GM12878 (cell line): ENCODE measurements around the gene ETV6. TPM values are rescaled to one million over a fixed set of nuclear protein-coding genes. Genes with fewer than 3 reads are reported as not detected.

Experiments used
- CBX5 ChIP-seq: sonication (generic); IDR thresholded peaks from 2 replicates; pipeline ENCODE4 v1.6.1; 2016; ENCODE audit warnings: low read depth, moderate library complexity, mild to moderate bottlenecking, inconsistent platforms
- GABPA ChIP-seq: IDR thresholded peaks from 2 replicates; pipeline ENCODE4 v1.6.1; 2014; ENCODE audit warnings: antibody characterized with exemption, low read depth, mild to moderate bottlenecking, inconsistent platforms
- IKZF1 ChIP-seq: fragments of 450-650 bp; conservative IDR thresholded peaks from 2 replicates; pipeline ENCODE4 v1.6.1; 2017; ENCODE audit warnings: antibody characterized with exemption, mild to moderate bottlenecking
- IKZF2 ChIP-seq, 2 experiments: fragments of 450-650 bp; IDR thresholded peaks; 2 replicates each; pipeline ENCODE4 v1.6.1; 2017; ENCODE audit warnings: mild to moderate bottlenecking in 2 of 2, moderate library complexity in 2 of 2
- MEF2A ChIP-seq: IDR thresholded peaks from 2 replicates; pipeline ENCODE4 v1.6.1; 2011; ENCODE audit warnings: low read depth, mild to moderate bottlenecking, low read length, moderate library complexity; ENCODE audit not compliant: insufficient read depth
- NFXL1 ChIP-seq: fragments of 450-650 bp; IDR thresholded peaks from 2 replicates; pipeline ENCODE4 v1.6.1; 2017; ENCODE audit warnings: antibody characterized with exemption, mild to moderate bottlenecking, borderline replicate concordance
- POLR2AphosphoS2 ChIP-seq: IDR thresholded peaks from 2 replicates; pipeline ENCODE4 v1.6.1; 2011; ENCODE audit warnings: low read depth, mild to moderate bottlenecking, low read length, improper control_type of control experiment, moderate library complexity
- SMARCA5 ChIP-seq: fragments of 450-650 bp; IDR thresholded peaks from 2 replicates; pipeline ENCODE4 v1.6.1; 2017; ENCODE audit warnings: mild to moderate bottlenecking
- TARDBP ChIP-seq: IDR thresholded peaks from 2 replicates; pipeline ENCODE4 v1.6.1; 2016; ENCODE audit warnings: borderline replicate concordance
- TCF3 ChIP-seq: IDR thresholded peaks from 2 replicates; pipeline ENCODE4 v1.6.1; 2012; ENCODE audit warnings: low read depth, mild to moderate bottlenecking, low read length, borderline replicate concordance; ENCODE audit not compliant: insufficient read depth
- ZBTB4 ChIP-seq: fragments of 450-650 bp; formaldehyde crosslinking; IDR thresholded peaks from 2 replicates; pipeline ENCODE4 v1.4.0; 2022; ENCODE audit warnings: mild to moderate bottlenecking, moderate library complexity
- ZNF384 ChIP-seq: IDR thresholded peaks from 2 replicates; pipeline ENCODE4 v1.6.1; 2012; ENCODE audit warnings: low read depth, mild to moderate bottlenecking, low read length, improper control_type of control experiment, borderline replicate concordance
- ZNF687 ChIP-seq: fragments of 450-650 bp; IDR thresholded peaks from 2 replicates; pipeline ENCODE4 v1.6.1; 2017; ENCODE audit warnings: mild to moderate bottlenecking, moderate library complexity
- ZSCAN29 ChIP-seq: fragments of 450-650 bp; IDR thresholded peaks from 2 replicates; pipeline ENCODE4 v1.6.1; 2017; ENCODE audit warnings: mild to moderate bottlenecking, moderate library complexity
- polyA plus RNA-seq, 11 experiments: library from polyadenylated mRNA; depleted of rRNA in 4 of 11; unstranded in 6 of 11; stranded (reverse) in 5 of 11; fragments of >200 nt; fragmentation: Nextera tagmentation in 4 of 11; fragmentation: Illumina TruSeq in 1 of 11; extraction: Ambion mirVana in 4 of 11; extraction: Trizol in 1 of 11; gene quantifications; 1 replicate in 1 of 11; 2 replicates in 10 of 11; pipeline versions ENCODE4 v1.2.1 to v1.2.3, GENCODE V29; 2011 to 2016; ENCODE audit warnings: inconsistent platforms in 2 of 11, missing spikeins in 2 of 11, low read depth in 1 of 11
- total RNA-seq, 4 experiments: library from RNA; depleted of rRNA in 3 of 4; stranded (reverse); fragments of >200 nt in 3 of 4; fragmentation: Illumina TruSeq in 1 of 4; extraction: Trizol in 1 of 4; gene quantifications; 2 replicates each; pipeline versions ENCODE4 v1.2.1 to v1.2.3, GENCODE V29; 2013 to 2021
- TF ChIP-seq, protein P1 (sequence below): IDR thresholded peaks from 2 replicates; pipeline ENCODE4 v1.6.1; 2012; ENCODE audit warnings: mild to moderate bottlenecking, low read depth, low read length
- TF ChIP-seq, protein P2 (sequence below): fragments of 450-650 bp; IDR thresholded peaks from 2 replicates; pipeline ENCODE4 v1.6.1; 2017; ENCODE audit warnings: mild to moderate bottlenecking, moderate library complexity

ETV6 gene
- total and polyA plus RNA-seq, 10 of the 15 experiments (the other 5 are each of a cell fraction or from before 2014, with no cell fraction given): 6.6 to 74.8 (median 24.6) TPM

DNA sequence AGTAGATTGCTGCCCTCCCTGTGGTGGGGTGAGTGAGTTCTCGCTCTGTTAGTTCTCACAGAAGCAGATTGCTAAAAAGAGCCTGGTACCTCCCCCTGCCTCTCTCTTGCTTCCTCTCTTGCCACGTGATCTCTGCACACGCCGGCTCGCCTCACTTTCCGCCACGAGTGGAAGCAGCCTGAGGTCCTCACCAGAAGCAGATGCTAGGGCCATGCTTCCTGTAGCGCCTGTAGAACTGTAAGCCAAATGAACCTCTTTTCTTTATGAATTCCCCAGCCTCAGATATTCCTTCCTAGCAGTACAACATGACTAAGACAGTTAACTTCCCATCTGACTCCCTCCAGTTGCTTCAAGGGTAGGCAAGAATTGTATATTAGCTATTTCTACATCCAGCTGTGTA is 76.2 kb downstream of the ETV6 start (continued):
- TF ChIP-seq, protein P1, sequence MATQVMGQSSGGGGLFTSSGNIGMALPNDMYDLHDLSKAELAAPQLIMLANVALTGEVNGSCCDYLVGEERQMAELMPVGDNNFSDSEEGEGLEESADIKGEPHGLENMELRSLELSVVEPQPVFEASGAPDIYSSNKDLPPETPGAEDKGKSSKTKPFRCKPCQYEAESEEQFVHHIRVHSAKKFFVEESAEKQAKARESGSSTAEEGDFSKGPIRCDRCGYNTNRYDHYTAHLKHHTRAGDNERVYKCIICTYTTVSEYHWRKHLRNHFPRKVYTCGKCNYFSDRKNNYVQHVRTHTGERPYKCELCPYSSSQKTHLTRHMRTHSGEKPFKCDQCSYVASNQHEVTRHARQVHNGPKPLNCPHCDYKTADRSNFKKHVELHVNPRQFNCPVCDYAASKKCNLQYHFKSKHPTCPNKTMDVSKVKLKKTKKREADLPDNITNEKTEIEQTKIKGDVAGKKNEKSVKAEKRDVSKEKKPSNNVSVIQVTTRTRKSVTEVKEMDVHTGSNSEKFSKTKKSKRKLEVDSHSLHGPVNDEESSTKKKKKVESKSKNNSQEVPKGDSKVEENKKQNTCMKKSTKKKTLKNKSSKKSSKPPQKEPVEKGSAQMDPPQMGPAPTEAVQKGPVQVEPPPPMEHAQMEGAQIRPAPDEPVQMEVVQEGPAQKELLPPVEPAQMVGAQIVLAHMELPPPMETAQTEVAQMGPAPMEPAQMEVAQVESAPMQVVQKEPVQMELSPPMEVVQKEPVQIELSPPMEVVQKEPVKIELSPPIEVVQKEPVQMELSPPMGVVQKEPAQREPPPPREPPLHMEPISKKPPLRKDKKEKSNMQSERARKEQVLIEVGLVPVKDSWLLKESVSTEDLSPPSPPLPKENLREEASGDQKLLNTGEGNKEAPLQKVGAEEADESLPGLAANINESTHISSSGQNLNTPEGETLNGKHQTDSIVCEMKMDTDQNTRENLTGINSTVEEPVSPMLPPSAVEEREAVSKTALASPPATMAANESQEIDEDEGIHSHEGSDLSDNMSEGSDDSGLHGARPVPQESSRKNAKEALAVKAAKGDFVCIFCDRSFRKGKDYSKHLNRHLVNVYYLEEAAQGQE: no peak
- TF ChIP-seq POLR2AphosphoS2 (no peak), ZSCAN29 (no peak), TARDBP (no peak), MEF2A (0 out of 2 replicates have a peak, but pooled peaks have one; percentile 44), GABPA (no peak), SMARCA5 (no peak), ZNF687 (peak; percentile 72), ZBTB4 (no peak), CBX5 (peak; percentile 91), NFXL1 (no peak), IKZF1 (peak; percentile 26; the same call in 1 of the 2 replicates), ZNF384 (no peak), TCF3 (no peak), IKZF2 (IDR thresholded peaks at IDR 0.05) (peak in 1 of 2 experiments; percentile 35; a peak in 2 of 4 replicates)
- TF ChIP-seq, protein P2, sequence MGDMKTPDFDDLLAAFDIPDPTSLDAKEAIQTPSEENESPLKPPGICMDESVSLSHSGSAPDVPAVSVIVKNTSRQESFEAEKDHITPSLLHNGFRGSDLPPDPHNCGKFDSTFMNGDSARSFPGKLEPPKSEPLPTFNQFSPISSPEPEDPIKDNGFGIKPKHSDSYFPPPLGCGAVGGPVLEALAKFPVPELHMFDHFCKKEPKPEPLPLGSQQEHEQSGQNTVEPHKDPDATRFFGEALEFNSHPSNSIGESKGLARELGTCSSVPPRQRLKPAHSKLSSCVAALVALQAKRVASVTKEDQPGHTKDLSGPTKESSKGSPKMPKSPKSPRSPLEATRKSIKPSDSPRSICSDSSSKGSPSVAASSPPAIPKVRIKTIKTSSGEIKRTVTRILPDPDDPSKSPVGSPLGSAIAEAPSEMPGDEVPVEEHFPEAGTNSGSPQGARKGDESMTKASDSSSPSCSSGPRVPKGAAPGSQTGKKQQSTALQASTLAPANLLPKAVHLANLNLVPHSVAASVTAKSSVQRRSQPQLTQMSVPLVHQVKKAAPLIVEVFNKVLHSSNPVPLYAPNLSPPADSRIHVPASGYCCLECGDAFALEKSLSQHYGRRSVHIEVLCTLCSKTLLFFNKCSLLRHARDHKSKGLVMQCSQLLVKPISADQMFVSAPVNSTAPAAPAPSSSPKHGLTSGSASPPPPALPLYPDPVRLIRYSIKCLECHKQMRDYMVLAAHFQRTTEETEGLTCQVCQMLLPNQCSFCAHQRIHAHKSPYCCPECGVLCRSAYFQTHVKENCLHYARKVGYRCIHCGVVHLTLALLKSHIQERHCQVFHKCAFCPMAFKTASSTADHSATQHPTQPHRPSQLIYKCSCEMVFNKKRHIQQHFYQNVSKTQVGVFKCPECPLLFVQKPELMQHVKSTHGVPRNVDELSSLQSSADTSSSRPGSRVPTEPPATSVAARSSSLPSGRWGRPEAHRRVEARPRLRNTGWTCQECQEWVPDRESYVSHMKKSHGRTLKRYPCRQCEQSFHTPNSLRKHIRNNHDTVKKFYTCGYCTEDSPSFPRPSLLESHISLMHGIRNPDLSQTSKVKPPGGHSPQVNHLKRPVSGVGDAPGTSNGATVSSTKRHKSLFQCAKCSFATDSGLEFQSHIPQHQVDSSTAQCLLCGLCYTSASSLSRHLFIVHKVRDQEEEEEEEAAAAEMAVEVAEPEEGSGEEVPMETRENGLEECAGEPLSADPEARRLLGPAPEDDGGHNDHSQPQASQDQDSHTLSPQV: 0 out of 2 replicates have a peak, but pooled peaks have one; percentile 20
